Endothelial cell of umbilical vein (primary cell): ENCODE measurements around the gene GON7. TPM values are rescaled to one million over a fixed set of nuclear protein-coding genes. Genes with fewer than 3 reads are reported as not detected.

Source experiments
- BruUV-seq: library from RNA; stranded (reverse); fragments of 400-500 nt; replicated peaks from 2 replicates; lab custom pipeline; 2021; lab: Mats Ljungman, UMichigan
- CTCF ChIA-PET: fragments of 300-600, 350-600 bp; sonication (Branson Sonifier 250); formaldehyde crosslinking; loops from one replicate; lab custom pipeline; 2021; ENCODE audit warnings: antibody characterized with exemption, inconsistent platforms; lab: Charles Lee
- POLR2A ChIA-PET: fragments of 300-600, 350-600 bp; sonication (Branson Sonifier 250); formaldehyde crosslinking; loops from one replicate; lab custom pipeline; 2021; ENCODE audit warnings: antibody characterized with exemption, inconsistent platforms; lab: Charles Lee
- DNase-seq: peaks from one replicate; pipeline ENCODE4 v3.0.0-alpha.2; 2011; ENCODE audit warnings: low read depth, low spot score
- FAIRE-seq: peaks from 2 replicates; lab custom pipeline; 2011; peaks lifted over from hg19 to GRCh38; lab: Jason Lieb, UNC
- H2AFZ ChIP-seq: 2 replicates; pipeline ENCODE4 v1.6.0; 2012; ENCODE audit warnings: low read depth, low read length, control low read depth, inconsistent platforms
- H3K27ac ChIP-seq: 2 replicates; pipeline ENCODE4 v1.5.1; 2011; ENCODE audit warnings: low read depth, mild to moderate bottlenecking, control low read depth, low read length, moderate library complexity; ENCODE audit not compliant: insufficient read depth
- H3K27me3 ChIP-seq, 2 experiments: 2 replicates each; pipeline versions ENCODE4 v1.6.0 to v1.6.1; 2011; ENCODE audit warnings: low read length in 2 of 2, mixed read lengths in 1 of 2; ENCODE audit not compliant: control insufficient read depth in 2 of 2, insufficient read depth in 2 of 2
- H3K36me3 ChIP-seq, 2 experiments: 2 replicates in 1 of 2; 3 replicates in 1 of 2; pipeline ENCODE4 v1.5.1; 2011; ENCODE audit warnings: low read length in 2 of 2, mild to moderate bottlenecking in 1 of 2, moderate library complexity in 1 of 2; ENCODE audit not compliant: control insufficient read depth in 2 of 2, insufficient read depth in 2 of 2; ENCODE audit errors: extremely low read depth in 1 of 2
- H3K4me1 ChIP-seq: 3 replicates; pipeline ENCODE4 v1.5.1; 2011; ENCODE audit warnings: mild to moderate bottlenecking, low read length; ENCODE audit not compliant: control insufficient read depth, insufficient read depth; ENCODE audit errors: extremely low read depth
- H3K4me2 ChIP-seq: 2 replicates; pipeline ENCODE4 v1.6.1; 2011; ENCODE audit warnings: low read length, control low read depth, mixed read lengths; ENCODE audit not compliant: insufficient read depth
- H3K4me3 ChIP-seq, 3 experiments: fragments of 200-600 bp in 1 of 3; sonication (generic), shearing (Covaris generic) in 1 of 3; replicated peaks in 1 of 3; 2 replicates each; pipeline ENCODE4 v1.5.1; 2011 to 2016; ENCODE audit warnings: control low read depth in 3 of 3, low read length in 3 of 3, mild to moderate bottlenecking in 2 of 3, inconsistent platforms in 1 of 3, low read depth in 1 of 3, moderate library complexity in 1 of 3; ENCODE audit not compliant: insufficient read depth in 1 of 3
- H3K79me2 ChIP-seq: 2 replicates; pipeline ENCODE4 v1.6.0; 2012; ENCODE audit warnings: low read length, inconsistent platforms; ENCODE audit not compliant: control insufficient read depth, insufficient read depth
- H3K9ac ChIP-seq: replicated peaks from 2 replicates; pipeline ENCODE3; 2011; ENCODE audit warnings: low read length, control low read depth; ENCODE audit not compliant: insufficient read depth; ENCODE audit errors: extremely low read depth
- H3K9me1 ChIP-seq: replicated peaks from 3 replicates; pipeline ENCODE4 v1.6.0; 2011; ENCODE audit warnings: mild to moderate bottlenecking, low read length; ENCODE audit not compliant: control insufficient read depth, insufficient read depth; ENCODE audit errors: extremely low read depth
- H3K9me3 ChIP-seq: replicated peaks from 2 replicates; pipeline ENCODE4 v1.5.1; 2012; ENCODE audit warnings: low read length, inconsistent platforms; ENCODE audit not compliant: control insufficient read depth, insufficient read depth
- H4K20me1 ChIP-seq: replicated peaks from 2 replicates; pipeline ENCODE3; 2011; ENCODE audit warnings: mild to moderate bottlenecking, low read length; ENCODE audit not compliant: control insufficient read depth, insufficient read depth; ENCODE audit errors: extremely low read depth
- EZH2 ChIP-seq: IDR thresholded peaks from 2 replicates; pipeline ENCODE4 v1.6.1; 2012; ENCODE audit warnings: borderline replicate concordance, low read depth, mild to moderate bottlenecking, moderate library complexity, low read length, inconsistent platforms; ENCODE audit not compliant: severe bottlenecking
- FOS ChIP-seq: IDR thresholded peaks from 2 replicates; pipeline ENCODE4 v1.6.1; 2011; ENCODE audit warnings: mild to moderate bottlenecking, low read length, moderate library complexity, borderline replicate concordance; ENCODE audit not compliant: insufficient read depth
- GATA2 ChIP-seq: IDR thresholded peaks from 2 replicates; pipeline ENCODE4 v1.7.0; 2011; ENCODE audit warnings: low read depth, mild to moderate bottlenecking, moderate library complexity, mixed read lengths, low read length; ENCODE audit not compliant: insufficient read length, insufficient read depth
- JUN ChIP-seq: IDR thresholded peaks from 2 replicates; pipeline ENCODE4 v1.6.1; 2011; ENCODE audit warnings: borderline replicate concordance, low read depth; ENCODE audit not compliant: insufficient read length, insufficient read depth
- MYC ChIP-seq: IDR thresholded peaks from one replicate; pipeline ENCODE4 v1.6.1; 2011; ENCODE audit warnings: mild to moderate bottlenecking, low read depth, low read length
- POLR2A ChIP-seq: IDR thresholded peaks from 2 replicates; pipeline ENCODE4 v1.6.1; 2012; ENCODE audit warnings: low read depth, mild to moderate bottlenecking, control low read depth, low read length
- POLR2AphosphoS5 ChIP-seq: IDR thresholded peaks from 2 replicates; pipeline ENCODE4 v1.6.1; 2012; ENCODE audit warnings: low read depth, mild to moderate bottlenecking, control low read depth, low read length, moderate library complexity; ENCODE audit not compliant: insufficient read depth
- dilution Hi-C: fragments of 300-500 bp; cut with MboI; formaldehyde crosslinking; loops from one replicate; pipeline ENCODE4 v1.15.0; 2019; ENCODE audit warnings: low sequenced_read_pairs; ENCODE audit not compliant: extremely low pct_ligation_motif_present
- intact Hi-C: fragments of 100-400 bp; cut with micrococcal nuclease; formaldehyde crosslinking; loops from one replicate; pipeline ENCODE4 v1.10.0; 2022
- polyA plus RNA-seq, 4 experiments: library from polyadenylated mRNA; depleted of rRNA in 3 of 4; stranded (reverse) in 3 of 4; unstranded in 1 of 4; fragments of >200 nt; gene quantifications; 2 replicates each; pipeline versions ENCODE4 v1.2.1 to v1.2.3, GENCODE V29; 2011 to 2012; ENCODE audit warnings: missing spikeins in 1 of 4
- total RNA-seq: library from RNA; stranded (reverse); gene quantifications from 2 replicates; pipeline ENCODE4 v1.2.3, GENCODE V29; 2021
- TF ChIP-seq, protein P1 (sequence below), 2 donors: IDR thresholded peaks; 1 replicate in 1 of 2; 2 replicates in 1 of 2; pipeline ENCODE4 v1.5.1; 2011; ENCODE audit warnings: low read length in 2 of 2, mild to moderate bottlenecking in 2 of 2, moderate library complexity in 2 of 2, control low read depth in 1 of 2, inconsistent platforms in 1 of 2, low read depth in 1 of 2; ENCODE audit not compliant: insufficient read depth in 1 of 2; ENCODE audit errors: extremely low read depth in 1 of 2
- TF ChIP-seq, protein P2 (sequence below): IDR thresholded peaks from 2 replicates; pipeline ENCODE4 v1.6.1; 2011; ENCODE audit not compliant: insufficient read depth, insufficient read length

Gene GON7
- total and polyA plus RNA-seq, 2 donors (not counting 3 experiments of a cell fraction or from before 2014, with no cell fraction given) = 5.5 to 11.5 TPM

DNA sequence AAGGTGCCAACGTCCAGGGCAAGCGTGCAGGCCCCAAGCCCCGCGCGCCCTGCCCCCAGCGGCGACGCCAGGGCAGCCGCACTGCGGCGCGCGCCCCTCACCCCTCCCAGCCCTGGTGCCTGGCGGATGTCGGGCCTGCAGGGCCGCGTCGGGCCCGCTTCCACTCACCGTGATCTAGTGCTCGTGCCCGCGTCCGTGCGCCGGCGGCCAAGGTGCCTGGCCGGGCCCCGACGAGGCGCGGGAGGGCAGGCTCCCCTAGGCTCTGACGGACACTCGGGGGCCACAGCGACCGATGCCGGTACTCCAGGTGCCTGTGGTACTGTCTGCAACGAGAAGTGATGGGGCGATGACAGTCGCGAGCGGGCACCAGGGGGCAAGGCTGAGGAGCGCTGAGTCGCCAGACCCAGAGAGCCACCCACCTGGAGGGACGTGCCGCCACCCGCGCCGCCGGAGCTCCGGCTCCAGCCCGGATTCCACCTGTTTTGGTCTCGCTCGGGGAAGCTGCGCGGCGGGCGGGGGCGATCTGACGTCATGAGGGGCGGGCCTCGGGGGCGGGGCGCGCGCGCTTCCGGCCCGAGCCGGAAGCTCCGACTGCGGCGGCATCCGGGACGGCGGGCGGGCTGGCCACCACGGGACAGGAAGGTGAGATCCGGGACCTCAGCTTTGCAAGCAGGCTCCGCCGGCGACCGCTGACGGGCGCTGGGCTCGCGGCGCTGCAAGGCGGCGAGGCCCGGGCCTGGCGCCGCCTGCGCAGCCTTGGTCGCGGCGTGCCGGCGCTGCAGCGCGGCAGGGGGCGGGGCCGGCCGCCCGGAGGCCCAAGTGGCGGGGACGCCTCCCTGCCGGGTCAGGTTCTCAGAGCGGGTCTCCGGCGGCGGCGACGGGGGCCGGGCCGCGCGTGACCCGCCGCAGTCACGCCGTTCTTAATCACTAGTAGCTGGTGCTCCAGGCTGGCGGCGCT lies 22.2 kb downstream of the GON7 start, which contains the start of the genes LYSET and MOAP1:
TSS of gene LYSET (plus strand) at position 927 of the 958 bp plus-strand sequence. CDS start 89 bp downstream, outside the sequence.
TSS of gene MOAP1 (minus strand) at position 507 of the 958 bp plus-strand sequence. CDS start 655 bp downstream, outside the sequence.
- peak; percentile 88 for DNase-seq
- Histone ChIP-seq H3K4me3 (peak within 1 kb of the TSS; percentile 58 to 98 (median 96)), H3K36me3 (no peaks in the 10 kb centered on the region), H3K9me3 (no peaks in the 10 kb centered on the region), H3K4me1 (peaks cover 21% of the 10 kb centered on the region), H3K9ac (peak within 1 kb of the TSS; percentile 90), H4K20me1 (no peaks in the 10 kb centered on the region), H3K4me2 (peak within 1 kb of the TSS; percentile 99), H3K79me2 (peaks cover 18% of the 10 kb centered on the region), H2AFZ (peak within 1 kb of the TSS; percentile 91), H3K27me3 (no peaks in the 10 kb centered on the region), H3K9me1 (no peaks in the 10 kb centered on the region), H3K27ac (peak within 1 kb of the TSS; percentile 98)
- intact Hi-C loops (loop anchor here (1.0 to 10.0 kb wide), 3 partner anchors 23 to 1080 kb away; partner anchors contain the start of genes ATXN3, BTBD7, GON7 and UBR7), dilution Hi-C loops (no loop called here)
- TF ChIP-seq EZH2 (no peak), JUN (no peak), POLR2A (peak; percentile 91), FOS (no peak), GATA2 (no peak), MYC (no peak), POLR2AphosphoS5 (peak; percentile 83)
- TF ChIP-seq, protein P1, sequence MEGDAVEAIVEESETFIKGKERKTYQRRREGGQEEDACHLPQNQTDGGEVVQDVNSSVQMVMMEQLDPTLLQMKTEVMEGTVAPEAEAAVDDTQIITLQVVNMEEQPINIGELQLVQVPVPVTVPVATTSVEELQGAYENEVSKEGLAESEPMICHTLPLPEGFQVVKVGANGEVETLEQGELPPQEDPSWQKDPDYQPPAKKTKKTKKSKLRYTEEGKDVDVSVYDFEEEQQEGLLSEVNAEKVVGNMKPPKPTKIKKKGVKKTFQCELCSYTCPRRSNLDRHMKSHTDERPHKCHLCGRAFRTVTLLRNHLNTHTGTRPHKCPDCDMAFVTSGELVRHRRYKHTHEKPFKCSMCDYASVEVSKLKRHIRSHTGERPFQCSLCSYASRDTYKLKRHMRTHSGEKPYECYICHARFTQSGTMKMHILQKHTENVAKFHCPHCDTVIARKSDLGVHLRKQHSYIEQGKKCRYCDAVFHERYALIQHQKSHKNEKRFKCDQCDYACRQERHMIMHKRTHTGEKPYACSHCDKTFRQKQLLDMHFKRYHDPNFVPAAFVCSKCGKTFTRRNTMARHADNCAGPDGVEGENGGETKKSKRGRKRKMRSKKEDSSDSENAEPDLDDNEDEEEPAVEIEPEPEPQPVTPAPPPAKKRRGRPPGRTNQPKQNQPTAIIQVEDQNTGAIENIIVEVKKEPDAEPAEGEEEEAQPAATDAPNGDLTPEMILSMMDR (IDR thresholded peaks at IDR 0.05; ENCODE audit: extremely low read depth in 1 of 2, insufficient read depth in 1 of 2, low read depth in 1 of 2, low read length in 2 of 2) = peak in 1 of 2 donors; percentile 27
- TF ChIP-seq, protein P2, sequence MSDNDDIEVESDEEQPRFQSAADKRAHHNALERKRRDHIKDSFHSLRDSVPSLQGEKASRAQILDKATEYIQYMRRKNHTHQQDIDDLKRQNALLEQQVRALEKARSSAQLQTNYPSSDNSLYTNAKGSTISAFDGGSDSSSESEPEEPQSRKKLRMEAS = no peak
- POLR2A ChIA-PET = interaction anchor here (0.6 to 2.1 kb wide), 3 partner anchors 22 to 283 kb away, joined by 3 to 8 read pairs (median 4); partner anchors contain the start of genes GON7 and UBR7
- CTCF ChIA-PET = interaction anchor here (0.8 to 3.5 kb wide), 11 partner anchors 9 to 434 kb away, joined by 3 to 33 read pairs (median 5); partner anchors contain the start of genes GON7 and UBR7
- BruUV-seq = no TSS peak
- peak; percentile 91 for FAIRE-seq
